IMR-90 (cell line): Measurements from ENCODE around the gene TMED10.

Source experiments
- FOS ChIP-seq: fragments of 150-350 bp; IDR thresholded peaks from 2 replicates; pipeline ENCODE4 v1.6.1; 2016; ENCODE audit warnings: low read depth, low read length
- MXI1 ChIP-seq: IDR thresholded peaks from 2 replicates; pipeline ENCODE4 v1.6.1; 2012; ENCODE audit warnings: low read depth, mild to moderate bottlenecking, low read length, moderate library complexity, borderline replicate concordance
- NFE2L2 ChIP-seq: fragments of 150-350 bp; IDR thresholded peaks from 2 replicates; pipeline ENCODE4 v1.6.1; 2016; ENCODE audit warnings: low read depth, mild to moderate bottlenecking, low read length
- POLR2A ChIP-seq: IDR thresholded peaks from 2 replicates; pipeline ENCODE4 v1.6.1; 2012; ENCODE audit warnings: mild to moderate bottlenecking, low read depth, low read length
- RAD21 ChIP-seq: IDR thresholded peaks from 2 replicates; pipeline ENCODE4 v1.6.1; 2012; ENCODE audit warnings: low read length, improper control_type of control experiment
- TF ChIP-seq, protein P1 (sequence below): conservative IDR thresholded peaks from 2 replicates; pipeline ENCODE4 v1.5.1; 2012; ENCODE audit warnings: mild to moderate bottlenecking, low read depth, low read length, improper control_type of control experiment
- TF ChIP-seq, protein P2 (sequence below): fragments of 150-350 bp; IDR thresholded peaks from 2 replicates; pipeline ENCODE4 v1.6.1; 2017; ENCODE audit warnings: mild to moderate bottlenecking, antibody characterized with exemption, low read length, low read depth

DNA sequence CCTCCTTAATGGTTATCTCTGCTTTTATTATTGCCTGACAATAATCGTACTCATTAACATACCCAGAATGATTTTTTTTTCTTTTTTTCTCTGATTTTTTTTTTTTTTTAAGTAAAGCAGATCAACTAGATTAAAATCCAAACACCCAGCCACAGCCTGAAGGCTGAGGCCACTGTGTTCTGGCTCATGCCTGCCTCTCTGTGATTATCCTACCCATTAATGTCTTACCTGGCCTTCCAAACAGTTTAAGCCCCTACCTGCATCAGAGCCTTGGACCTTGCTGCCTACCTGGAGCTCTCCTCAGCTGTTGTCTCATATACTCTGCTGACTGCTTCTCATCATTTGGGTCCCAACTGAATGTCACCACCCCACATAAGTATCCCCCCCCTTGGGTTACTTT is 6.8 kb upstream of the TMED10 start:
- TF ChIP-seq POLR2A = no peak
- TF ChIP-seq, protein P1, sequence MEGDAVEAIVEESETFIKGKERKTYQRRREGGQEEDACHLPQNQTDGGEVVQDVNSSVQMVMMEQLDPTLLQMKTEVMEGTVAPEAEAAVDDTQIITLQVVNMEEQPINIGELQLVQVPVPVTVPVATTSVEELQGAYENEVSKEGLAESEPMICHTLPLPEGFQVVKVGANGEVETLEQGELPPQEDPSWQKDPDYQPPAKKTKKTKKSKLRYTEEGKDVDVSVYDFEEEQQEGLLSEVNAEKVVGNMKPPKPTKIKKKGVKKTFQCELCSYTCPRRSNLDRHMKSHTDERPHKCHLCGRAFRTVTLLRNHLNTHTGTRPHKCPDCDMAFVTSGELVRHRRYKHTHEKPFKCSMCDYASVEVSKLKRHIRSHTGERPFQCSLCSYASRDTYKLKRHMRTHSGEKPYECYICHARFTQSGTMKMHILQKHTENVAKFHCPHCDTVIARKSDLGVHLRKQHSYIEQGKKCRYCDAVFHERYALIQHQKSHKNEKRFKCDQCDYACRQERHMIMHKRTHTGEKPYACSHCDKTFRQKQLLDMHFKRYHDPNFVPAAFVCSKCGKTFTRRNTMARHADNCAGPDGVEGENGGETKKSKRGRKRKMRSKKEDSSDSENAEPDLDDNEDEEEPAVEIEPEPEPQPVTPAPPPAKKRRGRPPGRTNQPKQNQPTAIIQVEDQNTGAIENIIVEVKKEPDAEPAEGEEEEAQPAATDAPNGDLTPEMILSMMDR = no peak
- TF ChIP-seq MXI1 = no peak
- no peak for TF ChIP-seq RAD21
- TF ChIP-seq, protein P2, sequence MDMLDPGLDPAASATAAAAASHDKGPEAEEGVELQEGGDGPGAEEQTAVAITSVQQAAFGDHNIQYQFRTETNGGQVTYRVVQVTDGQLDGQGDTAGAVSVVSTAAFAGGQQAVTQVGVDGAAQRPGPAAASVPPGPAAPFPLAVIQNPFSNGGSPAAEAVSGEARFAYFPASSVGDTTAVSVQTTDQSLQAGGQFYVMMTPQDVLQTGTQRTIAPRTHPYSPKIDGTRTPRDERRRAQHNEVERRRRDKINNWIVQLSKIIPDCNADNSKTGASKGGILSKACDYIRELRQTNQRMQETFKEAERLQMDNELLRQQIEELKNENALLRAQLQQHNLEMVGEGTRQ = no peak
- TF ChIP-seq NFE2L2 = no peak
- no peak for TF ChIP-seq FOS
